ENCODE data around the gene ATP1A4.

- no peak for TF ChIP-seq CTCF (IDR thresholded peaks at IDR 0.05)
- no peak for TF ChIP-seq POLR2A (IDR thresholded peaks at IDR 0.05)
Observed at GRCh38 chr1:160120797-160121196, 30.6 kb upstream of the ATP1A4 start.
